GM21381 (cell line): ENCODE results near the gene POU2AF2.
"Not testable (repeated sequence)": the region's sequence is repeated elsewhere in the genome, so short reads cannot be mapped to it uniquely, and the experiment has no call there.

ENCODE experiments used
- ATAC-seq: cut with Tn5 transposase; IDR thresholded peaks from one replicate; pipeline ENCODE4 v1.9.1; 2021; ENCODE audit warnings: mild to moderate bottlenecking, moderate library complexity; ENCODE audit not compliant: unreplicated experiment

The POU2AF2 gene

GRCh38 chr11:111301842-111302118 is 56.3 kb downstream of the POU2AF2 start:
- ATAC-seq: no peak

GRCh38 chr11:111302298-111302697 is 56.8 kb downstream of the POU2AF2 start:
- no peak for ATAC-seq

- no peak for ATAC-seq
These were observed 57.9 kb downstream of the POU2AF2 start for GRCh38 chr11:111303461-111303860.

- no peak for ATAC-seq
These were observed 59.8 kb downstream of the POU2AF2 start for GRCh38 chr11:111305162-111305802.

- ATAC-seq: no peak
These were observed 60.4 kb downstream of the POU2AF2 start for GRCh38 chr11:111305876-111306275.

- no peak for ATAC-seq
These were observed 60.8 kb downstream of the POU2AF2 start for GRCh38 chr11:111306321-111306720.

- ATAC-seq: no peak
These were observed 62.1 kb downstream of the POU2AF2 start for GRCh38 chr11:111307472-111308108.

- no peak for ATAC-seq
These were observed 62.6 kb downstream of the POU2AF2 start for GRCh38 chr11:111308140-111308539.

- no peak for ATAC-seq
These were observed 63.8 kb downstream of the POU2AF2 start for GRCh38 chr11:111309215-111309915.

- ATAC-seq: no peak
These were observed 64.6 kb downstream of the POU2AF2 start for GRCh38 chr11:111310088-111310487.

GRCh38 chr11:111310723-111311122 is 65.2 kb downstream of the POU2AF2 start:
- no peak for ATAC-seq

GRCh38 chr11:111312076-111312475 is 66.6 kb downstream of the POU2AF2 start:
- no peak for ATAC-seq

- ATAC-seq: no peak
These were observed 73.8 kb downstream of the POU2AF2 start for GRCh38 chr11:111319296-111319695.

- not testable (repeated sequence) for ATAC-seq
These were observed 74.7 kb downstream of the POU2AF2 start for GRCh38 chr11:111320199-111320598.

GRCh38 chr11:111320728-111321568 is 75.4 kb downstream of the POU2AF2 start:
- ATAC-seq: no peak

- no peak for ATAC-seq
These were observed 77.0 kb downstream of the POU2AF2 start for GRCh38 chr11:111322534-111322933.

GRCh38 chr11:111324277-111324720 is 78.8 kb downstream of the POU2AF2 start:
- ATAC-seq: no peak

- ATAC-seq: no peak
These were observed 79.7 kb downstream of the POU2AF2 start for GRCh38 chr11:111325259-111325658.

GRCh38 chr11:111326824-111327223 is 81.3 kb downstream of the POU2AF2 start:
- no peak for ATAC-seq

- no peak for ATAC-seq
These were observed 82.5 kb downstream of the POU2AF2 start for GRCh38 chr11:111327908-111328624.
